Muscle of leg (tissue), 11 donors: ENCODE data around the gene PDE4C. TPM values are rescaled to one million over a fixed set of nuclear protein-coding genes. Genes with fewer than 3 reads are reported as not detected.

Experiments
- DNase-seq: peaks from one replicate; pipeline ENCODE4 v3.0.0; 2013
- H3K27ac ChIP-seq: one replicate; pipeline ENCODE4 v1.5.1; 2013; ENCODE audit warnings: mild to moderate bottlenecking, low read length, control low read depth
- H3K27me3 ChIP-seq: one replicate; pipeline ENCODE4 v1.6.1; 2013; ENCODE audit warnings: low read length; ENCODE audit not compliant: control insufficient read depth, insufficient read depth
- H3K36me3 ChIP-seq: one replicate; pipeline ENCODE4 v1.6.1; 2013; ENCODE audit warnings: low read length; ENCODE audit not compliant: control insufficient read depth, insufficient read depth
- H3K4me1 ChIP-seq: one replicate; pipeline ENCODE4 v1.6.1; 2013; ENCODE audit warnings: low read length; ENCODE audit not compliant: control insufficient read depth, insufficient read depth
- H3K4me3 ChIP-seq: one replicate; pipeline ENCODE4 v1.5.1; 2013; ENCODE audit warnings: low read length, control low read depth
- H3K9me3 ChIP-seq: replicated peaks from 2 replicates; pipeline ENCODE4 v1.6.1; 2013; ENCODE audit warnings: low read depth, low read length; ENCODE audit not compliant: control insufficient read depth
- whole genome bisulfite sequencing: methylation state at CpG from one replicate; pipeline ENCODE4 v1.1.5; 2013; ENCODE audit warnings: missing lambda C conversion rate; ENCODE audit not compliant: insufficient coverage; 5-methylcytosine and 5-hydroxymethylcytosine counted together
- polyA plus RNA-seq, 8 donors: library from polyadenylated mRNA; unstranded; fragments of 120-200 nt; gene quantifications; one replicate each; pipeline versions ENCODE4 v1.2.1 to v1.2.3, GENCODE V29; 2013; ENCODE audit warnings: inconsistent platforms in 1 of 8, low replicate concordance in 1 of 8; ENCODE audit not compliant: insufficient read length in 8 of 8, insufficient read depth in 1 of 8
- total RNA-seq: library from RNA; stranded (reverse); fragments of 120-200 nt; gene quantifications from one replicate; pipeline ENCODE4 v1.2.4, GENCODE V29; 2013

The PDE4C gene
- total and polyA plus RNA-seq, 9 donors, result 1.5 to 15.2 (median 4.3) TPM

- under 1% methylated on average over 44 of the region's 46 CpGs for WGBS
- no peaks in the 10 kb centered on the region for H3K36me3 ChIP-seq
- no peak for DNase-seq
- no peak overlapping the region for H3K4me3 ChIP-seq
- H3K27ac ChIP-seq, result no peak overlapping the region
- peaks cover 37% of the 10 kb centered on the region for H3K27me3 ChIP-seq
- H3K4me1 ChIP-seq, result peaks cover 8% of the 10 kb centered on the region
- H3K9me3 ChIP-seq, result peaks cover 4% of the 10 kb centered on the region
These were observed 6.4 kb upstream of the PDE4C start for GRCh38 chr19:18232540-18233223.

- Histone ChIP-seq H3K4me1 (peaks cover 12% of the 10 kb centered on the region), H3K27ac (no peak overlapping the region), H3K36me3 (no peaks in the 10 kb centered on the region), H3K27me3 (peaks cover 47% of the 10 kb centered on the region), H3K9me3 (peaks cover 4% of the 10 kb centered on the region), H3K4me3 (no peak overlapping the region)
- DNase-seq, result no peak
- WGBS, result no CpG with 5 or more reads among the region's 4 CpGs
These were observed 5.5 kb upstream of the PDE4C start for GRCh38 chr19:18231775-18232174.

- Histone ChIP-seq H3K27me3 (peaks cover 52% of the 10 kb centered on the region), H3K9me3 (peaks cover 4% of the 10 kb centered on the region), H3K27ac (no peak overlapping the region), H3K4me1 (peaks cover 13% of the 10 kb centered on the region), H3K4me3 (no peak overlapping the region), H3K36me3 (no peaks in the 10 kb centered on the region)
- WGBS, result 62% methylated on average over 11 of the region's 18 CpGs
- no peak for DNase-seq
These were observed 4.9 kb upstream of the PDE4C start for GRCh38 chr19:18230941-18231734.

- Histone ChIP-seq H3K4me1 (peaks cover 25% of the 10 kb centered on the region), H3K9me3 (peaks cover 4% of the 10 kb centered on the region), H3K4me3 (no peak overlapping the region), H3K36me3 (no peaks in the 10 kb centered on the region), H3K27ac (no peak overlapping the region), H3K27me3 (peaks cover 61% of the 10 kb centered on the region)
- WGBS, result 60% methylated on average over 1 of the region's 4 CpGs
- no peak for DNase-seq
These were observed 3.7 kb upstream of the PDE4C start for GRCh38 chr19:18229915-18230314.

GRCh38 chr19:18229474-18229873, 3.2 kb upstream of the PDE4C start:
- no peaks in the 10 kb centered on the region for H3K36me3 ChIP-seq
- peaks cover 4% of the 10 kb centered on the region for H3K9me3 ChIP-seq
- no peak overlapping the region for H3K4me3 ChIP-seq
- DNase-seq, result no peak
- H3K4me1 ChIP-seq, result peaks cover 29% of the 10 kb centered on the region
- peaks cover 66% of the 10 kb centered on the region for H3K27me3 ChIP-seq
- no peak overlapping the region for H3K27ac ChIP-seq
- WGBS, result 93% methylated on average over 3 of the region's 5 CpGs

- Histone ChIP-seq H3K4me1 (peaks cover 34% of the 10 kb centered on the region), H3K27ac (no peak overlapping the region), H3K4me3 (no peak overlapping the region), H3K9me3 (no peaks in the 10 kb centered on the region), H3K27me3 (peaks cover 65% of the 10 kb centered on the region), H3K36me3 (no peaks in the 10 kb centered on the region)
- DNase-seq, result peak; percentile 34
- 69% methylated on average over 2 of the region's 6 CpGs for WGBS
These were observed 1.6 kb upstream of the PDE4C start for GRCh38 chr19:18227781-18228271.

- no peak for DNase-seq
- peaks cover 34% of the 10 kb centered on the region for H3K4me1 ChIP-seq
- H3K27ac ChIP-seq, result no peak overlapping the region
- no peaks in the 10 kb centered on the region for H3K9me3 ChIP-seq
- no peak overlapping the region for H3K4me3 ChIP-seq
- peaks cover 63% of the 10 kb centered on the region for H3K27me3 ChIP-seq
- WGBS, result 79% methylated on average over 14 of the region's 18 CpGs
- no peaks in the 10 kb centered on the region for H3K36me3 ChIP-seq
These were observed 930 bp upstream of the PDE4C start for GRCh38 chr19:18226956-18227780.

- Histone ChIP-seq H3K9me3 (no peaks in the 10 kb centered on the region), H3K27ac (peak overlapping the region; percentile 67), H3K36me3 (no peaks in the 10 kb centered on the region), H3K27me3 (peaks cover 63% of the 10 kb centered on the region), H3K4me1 (peaks cover 34% of the 10 kb centered on the region), H3K4me3 (peak overlapping the region; percentile 39)
- no peak for DNase-seq
- 12% methylated on average over 16 of the region's 16 CpGs for WGBS
These were observed 910 bp downstream of the PDE4C start for GRCh38 chr19:18225355-18225701.

- Histone ChIP-seq H3K9me3 (no peaks in the 10 kb centered on the region), H3K4me3 (peak overlapping the region; percentile 45), H3K27ac (peak overlapping the region; percentile 67), H3K27me3 (peaks cover 65% of the 10 kb centered on the region), H3K36me3 (no peaks in the 10 kb centered on the region), H3K4me1 (peaks cover 34% of the 10 kb centered on the region)
- peak; percentile 98 for DNase-seq
- 2% methylated on average over 78 of the region's 81 CpGs for WGBS
These were observed 1.5 kb downstream of the PDE4C start for GRCh38 chr19:18224525-18225354.
